Stimulated activated naive CD4-positive, alpha-beta T cell (primary cell): ENCODE results near the gene PLD1.

ENCODE experiments used
- DNase-seq, 6 experiments: peaks; one replicate each; lab custom pipeline; 2025; lab: John Stamatoyannopoulos, UW

PLD1 gene

GRCh38 chr3:171559586-171559985 is 250.7 kb downstream of the PLD1 start:
- DNase-seq, result no peak

GRCh38 chr3:171558188-171558696 is 252.0 kb downstream of the PLD1 start:
- DNase-seq, result no peak

DNA sequence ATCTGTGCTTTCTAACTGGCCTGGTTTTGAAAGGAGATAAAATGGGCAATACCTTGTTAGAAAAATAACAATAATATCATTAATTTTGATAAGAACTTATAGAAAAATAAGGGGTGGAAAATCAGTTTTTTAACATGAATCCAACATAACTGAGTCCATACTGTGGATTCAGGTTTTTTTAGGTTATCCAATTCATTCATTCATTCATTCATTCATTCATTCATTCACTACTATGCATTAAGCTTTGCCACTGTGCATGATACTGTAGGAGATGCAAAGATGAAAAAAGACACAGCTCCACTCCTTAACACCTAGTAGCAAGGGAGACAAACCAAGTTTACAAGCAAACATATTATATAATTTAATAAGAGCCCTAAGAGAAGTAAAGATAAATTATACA is 253.1 kb downstream of the PLD1 start:
- no peak for DNase-seq

DNA sequence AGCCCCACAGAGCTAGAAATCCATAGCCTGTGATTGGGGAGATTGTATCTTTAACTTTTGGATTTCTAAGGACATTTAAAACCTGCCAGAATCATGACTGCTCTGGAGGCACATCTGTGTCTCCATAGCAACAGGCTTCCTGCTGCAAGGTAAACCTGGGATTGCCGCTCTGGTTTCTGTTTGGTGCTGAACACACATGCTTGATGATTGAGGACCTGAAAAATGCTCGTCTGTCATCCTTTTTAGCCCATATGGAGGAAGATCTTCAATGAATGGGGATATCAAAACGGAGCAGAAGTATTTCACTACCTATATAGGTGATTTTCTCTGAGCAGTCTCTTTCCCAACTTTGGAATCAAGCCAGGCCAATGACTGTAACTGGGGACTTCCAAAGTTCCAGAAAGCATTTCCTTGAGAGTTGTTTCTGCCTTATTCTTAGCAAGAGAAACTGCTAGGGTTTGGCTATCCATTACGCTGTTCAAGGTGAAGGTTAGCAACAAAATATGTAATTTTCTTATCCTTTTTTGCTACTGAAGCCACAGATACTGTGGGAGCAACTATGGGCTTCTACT is 253.6 kb downstream of the PLD1 start:
- no peak for DNase-seq

- no peak for DNase-seq
These were observed 254.1 kb downstream of the PLD1 start for GRCh38 chr3:171556148-171556547.

DNA sequence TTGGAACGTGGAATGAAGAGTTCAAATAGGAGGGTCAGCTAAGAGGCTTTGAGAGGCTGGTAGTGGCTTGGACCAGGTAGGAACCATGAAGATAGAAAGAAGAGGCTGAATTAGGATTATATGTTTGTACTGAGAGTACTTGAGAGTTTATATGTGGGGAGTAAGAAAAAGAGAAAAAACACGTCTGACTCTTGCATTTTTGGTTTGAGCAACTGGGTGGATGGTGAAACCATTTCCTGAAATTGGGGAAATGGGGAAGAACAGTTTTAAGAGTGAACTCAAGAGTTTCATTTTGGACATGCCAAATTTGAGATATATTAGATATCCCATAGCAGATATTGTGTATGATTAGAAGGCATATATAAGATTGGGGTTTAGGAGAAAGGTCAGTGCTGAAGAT is 257.2 kb downstream of the PLD1 start:
- no peak for DNase-seq

DNA sequence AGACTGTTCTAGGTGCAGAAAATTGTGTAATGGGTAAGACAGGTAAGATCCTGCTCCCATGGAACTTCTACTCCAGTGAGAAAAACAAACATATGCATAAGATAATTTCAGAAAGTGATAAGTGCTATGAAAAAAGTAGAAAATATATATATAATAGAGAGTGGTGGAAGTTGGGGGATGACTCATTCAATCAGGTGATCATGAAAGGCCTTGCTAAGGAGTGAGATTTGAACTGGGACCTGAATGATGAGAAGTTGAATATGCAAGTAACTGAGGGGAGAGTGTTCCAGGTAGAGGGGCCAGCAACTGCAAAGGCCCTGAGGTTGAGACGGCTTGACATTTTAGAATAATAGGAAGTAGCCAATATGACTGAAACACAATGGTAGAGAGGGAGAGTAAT is 257.8 kb downstream of the PLD1 start:
- no peak for DNase-seq

DNA sequence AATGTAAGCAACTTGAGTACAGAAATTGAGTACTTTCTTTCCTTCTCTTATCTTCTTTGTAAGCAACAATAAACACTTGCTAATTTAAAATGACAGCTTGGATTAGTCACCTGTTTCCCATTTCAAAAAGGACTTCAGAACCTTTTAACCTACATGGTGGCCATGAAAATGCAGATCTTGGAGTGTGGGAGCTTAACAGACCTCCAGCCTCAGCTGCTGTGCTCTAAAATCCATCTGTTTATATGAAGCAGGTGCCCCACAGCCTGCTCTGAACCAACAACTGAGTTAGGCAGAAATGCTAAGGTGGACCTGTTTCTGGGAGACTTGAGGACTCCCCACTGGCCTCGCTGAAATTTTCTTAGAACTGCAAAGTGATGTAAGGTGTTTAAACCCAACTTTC is 259.0 kb downstream of the PLD1 start:
- no peak for DNase-seq
